Measurements from ENCODE around the gene TAS2R42. TPM values are rescaled to one million over a fixed set of nuclear protein-coding genes. Genes with fewer than 3 reads are reported as not detected.

Gene TAS2R42
- total RNA-seq, 1 experiment from 2014 or later = not detected

- ChIA-PET CTCF (interaction anchor here (2.1 to 2.5 kb wide), 2 partner anchors 259 to 456 kb away, joined by 12 to 19 read pairs; no protein-coding TSS in a partner anchor), POLR2A (no interaction called here)
- Mint-ChIP-seq H3K27me3 (ENCODE audit: insufficient read depth, unreplicated experiment) (peaks cover 14% of the 10 kb centered on the region), H3K36me3 (ENCODE audit: insufficient read depth, unreplicated experiment) (no peaks in the 10 kb centered on the region), H3K27ac (ENCODE audit: unreplicated experiment) (no peak overlapping the region), H3K9me3 (ENCODE audit: unreplicated experiment) (no peaks in the 10 kb centered on the region), H3K4me1 (ENCODE audit: low read depth, unreplicated experiment) (no peaks in the 10 kb centered on the region), H3K4me3 (ENCODE audit: unreplicated experiment) (no peak overlapping the region)
- BruUV-seq (replicated peaks) = no TSS peak
- intact Hi-C loops (cut with micrococcal nuclease; ENCODE audit: unreplicated experiment) = no loop called here
- H3K4me3 ChIP-seq (ENCODE audit: low read depth, low read length) = no peak overlapping the region
- H3K36me3 ChIP-seq (ENCODE audit: control insufficient read depth, insufficient read depth, low read length) = no peaks in the 10 kb centered on the region
- no peaks in the 10 kb centered on the region for H3K9me3 ChIP-seq
- H3K27me3 ChIP-seq (replicated peaks; ENCODE audit: control insufficient read depth, insufficient read depth, low read length) = no peaks in the 10 kb centered on the region
- no peak for DNase-seq
- no peak for TF ChIP-seq CTCF (IDR thresholded peaks at IDR 0.05; ENCODE audit: insufficient read depth in 1 of 2, low read depth in 1 of 2, low read length in 1 of 2, severe bottlenecking in 1 of 2, unreplicated experiment in 1 of 2)
- no peaks in the 10 kb centered on the region for H3K4me1 ChIP-seq
Measured at GRCh38 chr12:11227373-11227772, 40.6 kb upstream of the TAS2R42 start.

- Histone ChIP-seq H3K4me1 (0 out of 2 replicates have a peak, but pooled peaks cover 3% of the 10 kb centered on the region), H3K9me3 (no peaks in the 10 kb centered on the region), H3K36me3 (ENCODE audit: control insufficient read depth, insufficient read depth, low read length) (no peaks in the 10 kb centered on the region), H3K4me3 (ENCODE audit: low read depth, low read length) (no peak overlapping the region), H3K27me3 (replicated peaks; ENCODE audit: control insufficient read depth, insufficient read depth, low read length) (no peaks in the 10 kb centered on the region)
- DNase-seq = peak in 1 of 2 experiments; percentile 30
- intact Hi-C loops (cut with micrococcal nuclease; ENCODE audit: unreplicated experiment) = no loop called here
- Mint-ChIP-seq H3K36me3 (ENCODE audit: insufficient read depth, unreplicated experiment) (no peaks in the 10 kb centered on the region), H3K4me1 (ENCODE audit: low read depth, unreplicated experiment) (no peaks in the 10 kb centered on the region), H3K9me3 (ENCODE audit: unreplicated experiment) (no peaks in the 10 kb centered on the region), H3K27ac (ENCODE audit: unreplicated experiment) (no peak overlapping the region), H3K4me3 (ENCODE audit: unreplicated experiment) (no peak overlapping the region), H3K27me3 (ENCODE audit: insufficient read depth, unreplicated experiment) (no peaks in the 10 kb centered on the region)
- CTCF ChIA-PET = interaction anchor here (0.6 to 1.5 kb wide), 3 partner anchors 10 to 482 kb away, joined by 3 to 6 read pairs (median 4); no protein-coding TSS in a partner anchor
- peak in 1 of 2 experiments; percentile 38 for TF ChIP-seq CTCF (IDR thresholded peaks at IDR 0.05; ENCODE audit: insufficient read depth in 1 of 2, low read depth in 1 of 2, low read length in 1 of 2, severe bottlenecking in 1 of 2, unreplicated experiment in 1 of 2)
- BruUV-seq (replicated peaks) = no TSS peak
- POLR2A ChIA-PET = no interaction called here
Measured at GRCh38 chr12:11209113-11209512, 22.4 kb upstream of the TAS2R42 start.

GRCh38 chr12:11204173-11204572 lies 17.4 kb upstream of the TAS2R42 start:
- DNase-seq = no peak
- no TSS peak for BruUV-seq (replicated peaks)
- H3K36me3 ChIP-seq (ENCODE audit: control insufficient read depth, insufficient read depth, low read length) = no peaks in the 10 kb centered on the region
- no peaks in the 10 kb centered on the region for H3K27me3 ChIP-seq (replicated peaks; ENCODE audit: control insufficient read depth, insufficient read depth, low read length)
- TF ChIP-seq CTCF (IDR thresholded peaks at IDR 0.05; ENCODE audit: insufficient read depth in 1 of 2, low read depth in 1 of 2, low read length in 1 of 2, severe bottlenecking in 1 of 2, unreplicated experiment in 1 of 2) = no peak
- intact Hi-C loops (cut with micrococcal nuclease; ENCODE audit: unreplicated experiment) = no loop called here
- no peaks in the 10 kb centered on the region for H3K9me3 ChIP-seq
- H3K4me1 ChIP-seq = 0 out of 2 replicates have a peak, but pooled peaks cover under 1% of the 10 kb centered on the region
- CTCF ChIA-PET = no interaction called here
- Mint-ChIP-seq H3K36me3 (ENCODE audit: insufficient read depth, unreplicated experiment) (no peaks in the 10 kb centered on the region), H3K27me3 (ENCODE audit: insufficient read depth, unreplicated experiment) (peaks cover 2% of the 10 kb centered on the region), H3K4me3 (ENCODE audit: unreplicated experiment) (no peak overlapping the region), H3K27ac (ENCODE audit: unreplicated experiment) (no peak overlapping the region), H3K9me3 (ENCODE audit: unreplicated experiment) (no peaks in the 10 kb centered on the region), H3K4me1 (ENCODE audit: low read depth, unreplicated experiment) (no peaks in the 10 kb centered on the region)
- POLR2A ChIA-PET = no interaction called here
- H3K4me3 ChIP-seq (ENCODE audit: low read depth, low read length) = no peak overlapping the region
